Stimulated activated CD4-positive, alpha-beta T cell treated with anti-CD3 and anti-CD28 coated beads, TNF-alpha, amount 100 ng/mL, for 1 hour (primary cell): ENCODE results near the gene GIPC1.

ENCODE experiments used
- DNase-seq, 3 donors: peaks; one replicate each; pipeline ENCODE4 v3.0.0-alpha.2; 2020; ENCODE audit warnings: low read depth in 3 of 3, low spot score in 1 of 3

Gene GIPC1

GRCh38 chr19:14494910-14495671 is 836 bp downstream of the GIPC1 start:
- DNase-seq = no peak

GRCh38 chr19:14494411-14494810 is 1.5 kb downstream of the GIPC1 start:
- no peak for DNase-seq

GRCh38 chr19:14492756-14493337 is 3.1 kb downstream of the GIPC1 start:
- no peak for DNase-seq

GRCh38 chr19:14487370-14488125 is 8.4 kb downstream of the GIPC1 start:
- no peak for DNase-seq

GRCh38 chr19:14482172-14482941 is 13.6 kb downstream of the GIPC1 start:
- no peak for DNase-seq

GRCh38 chr19:14480700-14481079 is 15.2 kb downstream of the GIPC1 start:
- no peak for DNase-seq

GRCh38 chr19:14479975-14480699 is 15.8 kb downstream of the GIPC1 start:
- peak in 2 of 3 donors; percentile 48 to 63 for DNase-seq

- DNase-seq = no peak
Observed at GRCh38 chr19:14479309-14479974, 16.5 kb downstream of the GIPC1 start.

- no peak for DNase-seq
Observed at GRCh38 chr19:14478113-14478545, 17.8 kb downstream of the GIPC1 start.

GRCh38 chr19:14477418-14478112 is 18.4 kb downstream of the GIPC1 start:
- DNase-seq = no peak

- DNase-seq = no peak
Observed at GRCh38 chr19:14476673-14477401, 19.1 kb downstream of the GIPC1 start.

- no peak for DNase-seq
Observed at GRCh38 chr19:14476327-14476672, 19.6 kb downstream of the GIPC1 start.

- no peak for DNase-seq
Observed at GRCh38 chr19:14475251-14476073, 20.5 kb downstream of the GIPC1 start, which contains the start of gene PTGER1. PTGER1 (minus strand) TSS chr19:14475354; CDS start chr19:14474320, 1,034 bp downstream.

GRCh38 chr19:14474827-14475226 is 21.1 kb downstream of the GIPC1 start:
- no peak for DNase-seq

- DNase-seq = no peak
Observed at GRCh38 chr19:14473978-14474578, 21.8 kb downstream of the GIPC1 start.

GRCh38 chr19:14473073-14473977 is 22.6 kb downstream of the GIPC1 start:
- no peak for DNase-seq
